HCT116 (cell line): ENCODE measurements around the gene GTPBP1. TPM values are rescaled to one million over a fixed set of nuclear protein-coding genes. Genes with fewer than 3 reads are reported as not detected.

Source experiments
- ATAC-seq: fragments of 200-7000 bp; cut with Tn5 transposase; 2 replicates; pipeline ENCODE4 v1.9.1; 2020; ENCODE audit warnings: mild to moderate bottlenecking, moderate library complexity
- BruUV-seq: library from RNA; stranded (reverse); fragments of 400-500 nt; replicated peaks from 2 replicates; lab custom pipeline; 2021; lab: Mats Ljungman, UMichigan
- CTCF ChIA-PET: fragments of 300-600 bp; sonication (Branson Sonifier 250); formaldehyde crosslinking; loops from one replicate; lab custom pipeline; 2021; ENCODE audit warnings: antibody characterized with exemption; lab: Charles Lee
- POLR2A ChIA-PET: fragments of 300-600, 350-600 bp; sonication (Branson Sonifier 250); formaldehyde crosslinking; loops from one replicate; lab custom pipeline; 2021; ENCODE audit warnings: antibody characterized with exemption; lab: Charles Lee
- RAD21 ChIA-PET, 2 experiments: fragments of 300-600 bp; sonication (Branson Sonifier 250); formaldehyde crosslinking; loops; one replicate each; lab custom pipeline; 2023; ENCODE audit warnings: low total read pairs in 2 of 2; ENCODE audit not compliant: uncharacterized antibody in 2 of 2, unreplicated experiment in 2 of 2, low non-redundant PET in 1 of 2; lab: Charles Lee
- DNase-seq: peaks from one replicate; pipeline ENCODE4 v3.0.0-alpha.2; 2010; ENCODE audit warnings: low read depth, low spot score
- H2AFZ ChIP-seq: fragments of 200-600 bp; shearing (Covaris generic), sonication (generic); 2 replicates; pipeline ENCODE4 v1.6.1; 2017; ENCODE audit warnings: low read depth, mixed run types, mixed read lengths, antibody characterized with exemption, low read length; ENCODE audit not compliant: poor library complexity, severe bottlenecking
- H3K27ac ChIP-seq: 2 replicates; pipeline ENCODE4 v1.5.1; 2012; ENCODE audit warnings: low read depth, low read length
- H3K27me3 ChIP-seq: fragments of 200-600 bp; sonication (generic); 2 replicates; pipeline ENCODE4 v1.6.1; 2016; ENCODE audit warnings: mixed run types, low read length, mixed read lengths; ENCODE audit not compliant: insufficient read depth
- H3K36me3 ChIP-seq, 2 experiments: fragments of 200-500 bp in 1 of 2; fragments of 200-600 bp in 1 of 2; sonication (Bioruptor generic) in 1 of 2; sonication (generic) in 1 of 2; 2 replicates each; pipeline versions ENCODE4 v1.5.1 to v1.6.1; 2014 to 2016; ENCODE audit warnings: low read length in 2 of 2, inconsistent platforms in 1 of 2, mixed read lengths in 1 of 2, mixed run types in 1 of 2; ENCODE audit not compliant: insufficient read depth in 2 of 2, control insufficient read depth in 1 of 2
- H3K4me1 ChIP-seq, 2 experiments: fragments of 200-600 bp in 1 of 2; sonication (generic) in 1 of 2; 2 replicates each; pipeline versions ENCODE4 v1.5.1 to v1.6.1; 2012 to 2017; ENCODE audit warnings: low read length in 2 of 2, inconsistent platforms in 1 of 2, mild to moderate bottlenecking in 1 of 2, mixed read lengths in 1 of 2, mixed run types in 1 of 2, moderate library complexity in 1 of 2; ENCODE audit not compliant: insufficient read depth in 2 of 2, control insufficient read depth in 1 of 2
- H3K4me2 ChIP-seq: fragments of 200-600 bp; sonication (generic); 2 replicates; pipeline ENCODE4 v1.6.1; 2017; ENCODE audit warnings: mixed run types, low read length, mixed read lengths
- H3K4me3 ChIP-seq, 2 experiments: fragments of 200-600 bp in 1 of 2; sonication (generic) in 1 of 2; replicated peaks in 1 of 2; 2 replicates each; pipeline ENCODE4 v1.5.1; 2011 to 2016; ENCODE audit warnings: low read length in 2 of 2, control low read depth in 1 of 2, low read depth in 1 of 2, mild to moderate bottlenecking in 1 of 2, mixed read lengths in 1 of 2, mixed run types in 1 of 2
- H3K79me2 ChIP-seq: fragments of 200-600 bp; sonication (generic); 2 replicates; pipeline ENCODE4 v1.6.1; 2017; ENCODE audit warnings: mild to moderate bottlenecking, mixed run types, low read length, moderate library complexity, mixed read lengths; ENCODE audit not compliant: insufficient read depth
- H3K9ac ChIP-seq: fragments of 200-600 bp; sonication (generic); 2 replicates; pipeline ENCODE4 v1.6.1; 2016; ENCODE audit warnings: low read length, mixed read lengths
- H3K9me2 ChIP-seq: fragments of 200-600 bp; sonication (generic), shearing (Covaris generic); 2 replicates; pipeline ENCODE4 v1.6.1; 2017; ENCODE audit warnings: mixed run types, mild to moderate bottlenecking, moderate library complexity; ENCODE audit not compliant: insufficient read depth
- H3K9me3 ChIP-seq, 2 experiments: fragments of 200-500 bp in 1 of 2; fragments of 200-600 bp in 1 of 2; sonication (Bioruptor generic) in 1 of 2; sonication (generic) in 1 of 2; 2 replicates each; pipeline ENCODE4 v1.6.1; 2014 to 2017; ENCODE audit warnings: low read length in 2 of 2, mixed read lengths in 2 of 2, inconsistent platforms in 1 of 2, low read depth in 1 of 2, mild to moderate bottlenecking in 1 of 2, mixed run types in 1 of 2, moderate library complexity in 1 of 2; ENCODE audit not compliant: control insufficient read depth in 1 of 2, insufficient read depth in 1 of 2
- H4K20me1 ChIP-seq: fragments of 200-600 bp; sonication (generic), shearing (Covaris generic); 2 replicates; pipeline ENCODE4 v1.6.1; 2017; ENCODE audit warnings: mixed run types, mild to moderate bottlenecking, moderate library complexity; ENCODE audit not compliant: insufficient read depth
- EGR1 ChIP-seq: IDR thresholded peaks from 2 replicates; pipeline ENCODE4 v1.6.1; 2012; ENCODE audit warnings: low read depth
- EZH2phosphoT487 ChIP-seq: fragments of 200-600 bp; IDR thresholded peaks from 2 replicates; pipeline ENCODE4 v1.6.1; 2018; ENCODE audit warnings: antibody characterized with exemption, borderline replicate concordance
- FOSL1 ChIP-seq: IDR thresholded peaks from 2 replicates; pipeline ENCODE4 v1.6.1; 2012; ENCODE audit warnings: low read depth
- MAX ChIP-seq: IDR thresholded peaks from 2 replicates; pipeline ENCODE4 v1.6.1; 2012
- POLR2AphosphoS5 ChIP-seq: IDR thresholded peaks from 2 replicates; pipeline ENCODE4 v1.6.1; 2011; ENCODE audit warnings: mild to moderate bottlenecking, low read depth, low read length, moderate library complexity
- RAD21 ChIP-seq: IDR thresholded peaks from 2 replicates; pipeline ENCODE4 v1.6.1; 2012; ENCODE audit warnings: low read depth, mild to moderate bottlenecking
- REST ChIP-seq: IDR thresholded peaks from 2 replicates; pipeline ENCODE4 v1.6.1; 2012; ENCODE audit warnings: low read depth
- SIN3A ChIP-seq: IDR thresholded peaks from 2 replicates; pipeline ENCODE4 v1.6.1; 2012; ENCODE audit warnings: low read depth
- SP1 ChIP-seq: IDR thresholded peaks from 2 replicates; pipeline ENCODE4 v1.6.1; 2012; ENCODE audit warnings: low read depth
- SRF ChIP-seq: IDR thresholded peaks from 2 replicates; pipeline ENCODE4 v1.6.1; 2012; ENCODE audit warnings: low read depth
- TCF7L2 ChIP-seq: IDR thresholded peaks from 2 replicates; pipeline ENCODE4 v1.7.0; 2011; ENCODE audit warnings: borderline replicate concordance, inconsistent platforms; ENCODE audit not compliant: insufficient read depth, insufficient read length; ENCODE audit errors: extremely low read depth
- YY1 ChIP-seq: IDR thresholded peaks from 2 replicates; pipeline ENCODE4 v1.6.1; 2011; ENCODE audit warnings: low read length, low read depth, moderate library complexity, mild to moderate bottlenecking; ENCODE audit not compliant: insufficient replicate concordance; ENCODE audit errors: extremely low read depth
- ZFX ChIP-seq: fragments of 450-650 bp; IDR thresholded peaks from 2 replicates; pipeline ENCODE4 v1.6.1; 2017
- intact Hi-C: fragments of 100-400 bp; cut with micrococcal nuclease; formaldehyde crosslinking; loops from 2 replicates; pipeline ENCODE4 v1.10.0; 2022
- total RNA-seq: library from RNA; stranded (reverse); gene quantifications from one replicate; pipeline ENCODE4 v1.2.1, GENCODE V29; 2021; ENCODE audit not compliant: unreplicated experiment
- TF ChIP-seq, protein P1 (sequence below): IDR thresholded peaks from 2 replicates; pipeline ENCODE4 v1.6.1; 2011; ENCODE audit warnings: mild to moderate bottlenecking, low read length, moderate library complexity; ENCODE audit not compliant: insufficient replicate concordance; ENCODE audit errors: extremely low read depth

GTPBP1 gene
- total RNA-seq, 1 experiment from 2014 or later, result 48.2 TPM

DNA sequence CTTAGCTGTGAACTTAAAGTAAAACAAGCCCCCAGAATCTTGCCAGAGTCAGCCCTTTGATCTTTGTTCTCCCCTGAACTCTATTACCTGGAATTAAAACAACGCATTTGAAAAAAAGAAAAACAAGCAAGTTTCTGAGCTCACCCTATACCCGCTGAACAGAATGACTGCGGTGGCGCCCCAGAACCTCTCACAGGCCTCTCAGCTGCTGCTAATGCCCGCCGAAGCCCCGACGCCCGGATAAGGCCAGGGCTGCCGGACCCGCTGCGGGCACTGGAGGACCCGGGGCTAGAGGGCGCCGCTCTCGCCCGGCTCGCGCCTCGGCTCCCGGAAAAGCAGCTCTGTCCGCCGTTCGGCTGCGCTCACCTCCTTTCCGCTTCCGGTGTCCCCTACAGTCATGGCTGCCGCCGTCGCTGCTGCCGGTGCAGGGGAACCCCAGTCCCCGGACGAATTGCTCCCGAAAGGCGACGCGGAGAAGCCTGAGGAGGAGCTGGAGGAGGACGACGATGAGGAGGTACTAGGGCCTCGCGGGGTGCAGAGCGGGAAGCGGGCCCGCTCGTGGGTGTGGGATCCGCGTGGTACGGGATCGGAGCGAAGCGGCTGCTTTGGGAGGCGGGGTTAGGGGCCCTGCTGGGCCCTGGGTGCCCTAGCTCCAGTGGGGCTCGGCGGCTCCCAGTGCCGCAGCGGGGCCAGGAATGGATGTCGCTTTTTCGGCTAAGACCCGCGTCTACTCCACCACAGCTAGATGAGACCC lies 24.0 kb upstream of the GTPBP1 start, which contains the start of gene TOMM22 (continued):
- TF ChIP-seq REST (no peak), TCF7L2 (no peak), POLR2AphosphoS5 (peak; percentile 84)

- CTCF ChIA-PET, result no interaction called here
- peaks cover 56% of the 10 kb centered on the region for H3K79me2 ChIP-seq
- no peaks in the 10 kb centered on the region for H3K9me2 ChIP-seq
- no peak overlapping the region for H3K4me2 ChIP-seq
- DNase-seq (no peak), ATAC-seq (no peak)
- H4K20me1 ChIP-seq, result 0 out of 2 replicates have a peak, but pooled peaks cover 5% of the 10 kb centered on the region
- H3K9ac ChIP-seq, result no peak overlapping the region
- POLR2A ChIA-PET, result interaction anchor here (4.6 kb wide), 1 partner anchor 10 kb away, joined by 26 read pairs; no protein-coding TSS in a partner anchor
- H3K9me3 ChIP-seq, result peaks cover 4 to 7% of the 10 kb centered on the region in 2 experiments; a peak in 1 of 4 replicates
- H2AFZ ChIP-seq, result no peak overlapping the region
- intact Hi-C loops, result no loop called here
- no peak overlapping the region for H3K4me3 ChIP-seq
- no peak overlapping the region for H3K27ac ChIP-seq
- peaks cover 2 to 12% of the 10 kb centered on the region in 2 experiments; a peak in 3 of 4 replicates for H3K4me1 ChIP-seq
- RAD21 ChIA-PET, result no interaction called here
- peaks cover 27 to 61% of the 10 kb centered on the region in 2 experiments for H3K36me3 ChIP-seq
- BruUV-seq, result no TSS peak
- no peaks in the 10 kb centered on the region for H3K27me3 ChIP-seq
- no peak for TF ChIP-seq RAD21
- no peak for TF ChIP-seq YY1
- no peak for TF ChIP-seq MAX
- no peak for TF ChIP-seq ZFX
- no peak for TF ChIP-seq EGR1
- no peak for TF ChIP-seq SRF
- TF ChIP-seq, protein P1, sequence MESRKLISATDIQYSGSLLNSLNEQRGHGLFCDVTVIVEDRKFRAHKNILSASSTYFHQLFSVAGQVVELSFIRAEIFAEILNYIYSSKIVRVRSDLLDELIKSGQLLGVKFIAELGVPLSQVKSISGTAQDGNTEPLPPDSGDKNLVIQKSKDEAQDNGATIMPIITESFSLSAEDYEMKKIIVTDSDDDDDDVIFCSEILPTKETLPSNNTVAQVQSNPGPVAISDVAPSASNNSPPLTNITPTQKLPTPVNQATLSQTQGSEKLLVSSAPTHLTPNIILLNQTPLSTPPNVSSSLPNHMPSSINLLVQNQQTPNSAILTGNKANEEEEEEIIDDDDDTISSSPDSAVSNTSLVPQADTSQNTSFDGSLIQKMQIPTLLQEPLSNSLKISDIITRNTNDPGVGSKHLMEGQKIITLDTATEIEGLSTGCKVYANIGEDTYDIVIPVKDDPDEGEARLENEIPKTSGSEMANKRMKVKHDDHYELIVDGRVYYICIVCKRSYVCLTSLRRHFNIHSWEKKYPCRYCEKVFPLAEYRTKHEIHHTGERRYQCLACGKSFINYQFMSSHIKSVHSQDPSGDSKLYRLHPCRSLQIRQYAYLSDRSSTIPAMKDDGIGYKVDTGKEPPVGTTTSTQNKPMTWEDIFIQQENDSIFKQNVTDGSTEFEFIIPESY, result no peak
- TF ChIP-seq SP1, result no peak
- no peak for TF ChIP-seq REST
- TF ChIP-seq EZH2phosphoT487, result no peak
- no peak for TF ChIP-seq FOSL1
- TF ChIP-seq SIN3A, result no peak
- TF ChIP-seq POLR2AphosphoS5, result no peak
Observed at GRCh38 chr22:38684895-38685294, 20.8 kb upstream of the GTPBP1 start.
